ENCODE data around the gene VWA8.

VWA8 gene

DNA sequence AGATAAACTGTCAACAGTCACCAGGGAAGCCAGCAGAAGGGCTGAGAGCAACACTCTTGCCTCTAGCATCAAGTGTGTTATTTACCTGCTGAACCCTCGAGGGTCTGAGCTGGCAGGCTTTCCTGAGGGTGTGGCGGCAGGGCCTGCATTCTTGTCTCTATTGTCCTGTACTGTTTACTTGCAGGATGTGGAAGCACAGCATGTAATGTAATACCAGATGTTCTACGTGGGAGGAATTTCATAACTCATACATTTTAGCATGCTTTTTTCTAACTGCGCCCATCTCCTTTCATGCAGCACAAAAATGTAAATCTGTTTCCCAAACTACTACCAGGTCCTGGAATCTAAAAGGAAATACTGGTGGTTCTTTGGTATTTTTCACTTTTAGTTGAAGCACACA, 350.5 kb downstream of the VWA8 start:
- no peak for TF ChIP-seq ZNF274 (IDR thresholded peaks at IDR 0.05; ENCODE audit: low read depth, low read length)
- H3K4me3 ChIP-seq (ENCODE audit: low read length), result no peak overlapping the region

DNA sequence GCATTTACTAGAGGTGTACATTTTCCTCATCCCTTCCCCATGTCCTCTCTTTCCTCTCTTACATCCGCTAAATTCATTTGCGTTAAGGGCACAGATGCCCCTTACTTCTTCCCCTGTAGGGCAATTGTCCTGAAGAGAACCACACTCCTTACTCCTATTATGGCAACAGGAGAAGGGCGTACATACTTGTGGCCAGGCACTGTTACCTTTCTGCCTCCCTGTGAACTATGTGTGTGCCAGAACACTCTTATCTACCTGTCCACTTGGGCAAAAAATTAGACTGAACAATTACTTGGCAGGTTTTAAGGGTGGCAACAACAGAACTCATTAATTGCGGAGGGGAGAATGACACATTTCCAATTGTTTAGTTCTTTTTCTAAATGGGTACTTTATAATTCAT, 351.1 kb downstream of the VWA8 start:
- H3K4me3 ChIP-seq (ENCODE audit: low read length), result no peak overlapping the region
- no peak for TF ChIP-seq ZNF274 (IDR thresholded peaks at IDR 0.05; ENCODE audit: low read depth, low read length)

GRCh38 chr13:41608839-41609177, 352.1 kb downstream of the VWA8 start:
- no peak overlapping the region for H3K4me3 ChIP-seq (ENCODE audit: low read length)
- TF ChIP-seq ZNF274 (IDR thresholded peaks at IDR 0.05; ENCODE audit: low read depth, low read length), result no peak

- H3K4me3 ChIP-seq (ENCODE audit: low read length), result no peak overlapping the region
- no peak for TF ChIP-seq ZNF274 (IDR thresholded peaks at IDR 0.05; ENCODE audit: low read depth, low read length)
Observed at GRCh38 chr13:41608111-41608838, 352.6 kb downstream of the VWA8 start.

DNA sequence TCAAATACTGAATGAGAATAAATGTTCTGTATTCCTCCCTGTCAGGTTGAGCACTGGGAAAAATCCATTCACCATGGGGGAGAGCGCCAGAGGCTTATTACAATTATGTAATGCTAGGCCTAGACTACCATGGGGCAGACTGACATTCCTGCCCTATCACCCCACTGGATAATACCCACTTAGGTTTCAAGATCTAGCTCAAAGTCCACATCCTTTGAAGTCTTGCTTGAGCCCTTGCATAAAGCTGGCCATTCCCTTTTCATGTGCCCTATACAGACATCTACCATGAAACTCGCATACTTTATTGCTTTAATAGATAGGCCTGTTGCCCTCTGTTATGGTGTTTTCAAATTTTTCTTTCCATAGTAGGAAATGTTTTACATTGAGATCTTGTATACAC, 354.3 kb downstream of the VWA8 start:
- TF ChIP-seq ZNF274 (IDR thresholded peaks at IDR 0.05; ENCODE audit: low read depth, low read length), result no peak

GRCh38 chr13:41605319-41606285, 355.3 kb downstream of the VWA8 start:
- TF ChIP-seq ZNF274 (IDR thresholded peaks at IDR 0.05; ENCODE audit: low read depth, low read length), result no peak
- no peak overlapping the region for H3K4me3 ChIP-seq (ENCODE audit: low read length)

More for the DNA sequence above, 354.3 kb downstream of the VWA8 start:
- no peak overlapping the region for H3K4me3 ChIP-seq (ENCODE audit: low read length)

- H3K4me3 ChIP-seq (ENCODE audit: low read length), result no peak overlapping the region
- no peak for TF ChIP-seq ZNF274 (IDR thresholded peaks at IDR 0.05; ENCODE audit: low read depth, low read length)
Observed at GRCh38 chr13:41603917-41604316, 357.0 kb downstream of the VWA8 start.

DNA sequence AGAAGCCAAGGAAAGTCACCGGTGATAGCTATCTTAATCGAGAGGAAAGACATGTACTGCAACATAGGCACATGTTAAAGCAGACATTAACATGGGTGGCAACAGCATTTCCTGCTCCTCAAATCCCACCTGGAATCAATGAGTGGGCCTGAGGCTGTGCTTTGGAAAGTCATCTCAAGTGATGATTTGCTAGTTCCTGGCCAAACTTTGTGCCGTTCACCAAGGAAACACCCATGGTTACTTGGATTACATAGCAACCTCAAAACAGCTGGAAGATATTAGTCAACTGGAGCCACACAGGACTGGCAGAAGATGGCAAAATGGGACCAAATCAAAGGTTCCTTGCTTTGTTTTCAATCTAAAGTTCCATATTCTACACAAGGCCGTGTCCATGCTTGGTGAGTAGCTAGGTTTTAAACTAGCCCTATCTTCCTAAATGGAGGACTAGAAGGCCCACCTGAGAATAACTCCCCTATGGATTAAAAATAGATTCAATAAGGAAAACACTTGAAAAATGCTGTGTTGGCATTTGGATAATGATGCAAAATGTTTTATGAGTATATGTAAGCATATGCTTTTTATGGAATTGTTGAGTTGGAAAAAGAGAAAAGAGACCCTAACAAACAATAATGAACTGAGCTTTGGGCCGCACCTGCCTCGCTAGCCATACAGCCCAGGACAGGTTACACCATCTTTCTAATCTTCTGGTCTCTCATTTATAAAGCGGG, 359.0 kb downstream of the VWA8 start:
- TF ChIP-seq ZNF274 (IDR thresholded peaks at IDR 0.05; ENCODE audit: low read depth, low read length), result no peak

DNA sequence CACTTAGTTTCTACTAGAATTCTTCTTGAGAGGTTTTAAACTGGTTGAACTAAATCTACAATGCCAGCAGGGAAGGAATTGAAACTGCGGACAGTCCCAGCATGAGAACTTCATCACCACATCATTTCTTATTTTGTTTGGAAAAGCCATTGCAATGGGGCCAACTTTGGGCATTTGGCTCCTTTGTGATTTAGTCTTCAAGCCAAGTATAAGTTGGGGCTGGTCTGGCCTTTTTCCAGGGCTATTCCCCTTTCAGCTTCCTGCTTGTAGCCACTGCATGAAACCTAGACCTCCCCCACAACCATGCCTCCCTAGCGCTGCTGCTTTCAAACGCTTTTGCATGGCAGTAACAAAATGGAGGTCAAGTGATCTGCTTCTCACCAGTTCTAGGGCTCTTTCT, 361.3 kb downstream of the VWA8 start:
- H3K4me3 ChIP-seq (ENCODE audit: low read length), result no peak overlapping the region
- TF ChIP-seq ZNF274 (IDR thresholded peaks at IDR 0.05; ENCODE audit: low read depth, low read length), result no peak

More for the DNA sequence above, 359.0 kb downstream of the VWA8 start:
- no peak overlapping the region for H3K4me3 ChIP-seq (ENCODE audit: low read length)

- no peak overlapping the region for H3K4me3 ChIP-seq (ENCODE audit: low read length)
- no peak for TF ChIP-seq ZNF274 (IDR thresholded peaks at IDR 0.05; ENCODE audit: low read depth, low read length)
Observed at GRCh38 chr13:41597348-41598041, 363.4 kb downstream of the VWA8 start.

DNA sequence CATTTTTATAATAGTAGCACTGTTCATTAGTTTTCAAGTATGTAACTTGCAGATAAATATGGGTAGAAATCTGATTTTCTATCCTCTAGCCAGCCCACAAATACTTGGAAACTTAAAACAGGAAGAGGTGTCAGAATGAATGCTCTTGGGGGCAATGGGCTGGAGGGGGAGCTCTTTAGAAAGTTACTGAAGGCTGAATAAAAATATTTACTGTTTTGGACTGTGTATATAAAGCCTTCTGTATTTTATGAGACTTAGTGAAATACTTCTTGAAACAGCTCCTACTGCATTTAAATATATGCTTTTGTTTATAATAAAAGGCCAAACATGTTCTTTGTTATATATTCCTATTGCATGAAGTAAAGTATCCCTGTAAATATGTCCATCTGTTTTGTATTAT, 364.7 kb downstream of the VWA8 start:
- no peak overlapping the region for H3K4me3 ChIP-seq (ENCODE audit: low read length)
- TF ChIP-seq ZNF274 (IDR thresholded peaks at IDR 0.05; ENCODE audit: low read depth, low read length), result no peak

DNA sequence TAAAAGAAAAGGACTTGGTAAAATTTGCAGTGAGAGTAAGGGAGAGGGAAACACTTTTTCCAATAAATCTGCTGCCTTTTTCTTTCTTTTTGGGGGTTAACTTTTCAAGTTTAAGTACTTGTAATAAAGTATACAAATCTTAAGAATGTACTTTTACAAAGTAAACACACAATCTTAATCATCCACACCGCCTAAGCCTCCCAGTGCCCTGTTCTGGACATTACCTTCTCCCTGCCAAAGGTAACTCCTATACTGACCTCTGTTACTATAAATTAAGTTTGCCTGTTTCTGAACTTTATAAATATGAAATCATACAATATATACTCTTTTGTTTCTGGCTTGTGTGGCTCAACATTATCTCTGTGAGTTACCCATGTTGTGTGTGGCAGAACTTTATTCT, 365.6 kb downstream of the VWA8 start:
- H3K4me3 ChIP-seq (ENCODE audit: low read length), result no peak overlapping the region
- TF ChIP-seq ZNF274 (IDR thresholded peaks at IDR 0.05; ENCODE audit: low read depth, low read length), result no peak

- H3K4me3 ChIP-seq (ENCODE audit: low read length), result no peak overlapping the region
- TF ChIP-seq ZNF274 (IDR thresholded peaks at IDR 0.05; ENCODE audit: low read depth, low read length), result no peak
Observed at GRCh38 chr13:41590643-41591042, 370.3 kb downstream of the VWA8 start.

- H3K4me3 ChIP-seq (ENCODE audit: low read length), result no peak overlapping the region
- no peak for TF ChIP-seq ZNF274 (IDR thresholded peaks at IDR 0.05; ENCODE audit: low read depth, low read length)
Observed at GRCh38 chr13:41590122-41590521, 370.8 kb downstream of the VWA8 start.

Measured in GM08714 (cell line).